ENCODE measurements around the gene MRPL54.

MRPL54 gene

DNA sequence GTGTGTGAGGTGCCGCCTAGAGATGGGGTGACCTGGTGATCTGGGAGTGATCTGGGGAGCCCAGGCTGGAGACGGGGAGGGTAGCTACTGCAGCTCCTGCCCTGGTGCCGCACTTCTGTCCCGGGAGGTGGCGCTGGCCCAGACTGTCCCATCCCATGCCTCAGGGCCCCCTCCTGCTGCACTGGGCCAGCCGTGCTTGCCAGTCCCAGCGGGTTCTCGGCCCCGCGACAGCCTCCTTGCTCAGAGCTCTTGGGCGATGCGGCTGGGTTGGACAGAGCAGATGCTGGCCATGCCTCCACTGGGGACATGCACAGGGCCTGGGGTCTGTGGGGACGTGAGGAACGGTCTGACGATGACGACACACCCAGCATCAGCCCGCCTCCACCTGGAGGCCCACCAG lies 7.0 kb downstream of the MRPL54 start:
- no peak overlapping the region for H3K9ac ChIP-seq (ENCODE audit: low read depth, low read length)
- H3K4me1 ChIP-seq (ENCODE audit: insufficient read depth, low read length): no peaks in the 10 kb centered on the region
- H3K36me3 ChIP-seq (ENCODE audit: insufficient read depth, low read length): no peaks in the 10 kb centered on the region
- H3K9me3 ChIP-seq (ENCODE audit: control insufficient read depth, insufficient read depth, low read length): no peaks in the 10 kb centered on the region

GRCh38 chr19:3770136-3770999 lies 7.9 kb downstream of the MRPL54 start:
- Histone ChIP-seq H3K36me3 (ENCODE audit: insufficient read depth, low read length) (no peaks in the 10 kb centered on the region), H3K4me1 (ENCODE audit: insufficient read depth, low read length) (no peaks in the 10 kb centered on the region), H3K9me3 (ENCODE audit: control insufficient read depth, insufficient read depth, low read length) (no peaks in the 10 kb centered on the region), H3K9ac (ENCODE audit: low read depth, low read length) (no peak overlapping the region)

GRCh38 chr19:3771000-3771905 lies 8.8 kb downstream of the MRPL54 start:
- Histone ChIP-seq H3K36me3 (ENCODE audit: insufficient read depth, low read length) (no peaks in the 10 kb centered on the region), H3K4me1 (ENCODE audit: insufficient read depth, low read length) (no peaks in the 10 kb centered on the region), H3K9me3 (ENCODE audit: control insufficient read depth, insufficient read depth, low read length) (no peaks in the 10 kb centered on the region), H3K9ac (ENCODE audit: low read depth, low read length) (no peak overlapping the region)

- no peak within 1 kb of the TSS for H3K9ac ChIP-seq (ENCODE audit: low read depth, low read length)
- no peaks in the 10 kb centered on the region for H3K4me1 ChIP-seq (ENCODE audit: insufficient read depth, low read length)
- no peaks in the 10 kb centered on the region for H3K36me3 ChIP-seq (ENCODE audit: insufficient read depth, low read length)
- H3K9me3 ChIP-seq (ENCODE audit: control insufficient read depth, insufficient read depth, low read length): no peaks in the 10 kb centered on the region
Measured at GRCh38 chr19:3771906-3772455, 9.5 kb downstream of the MRPL54 start, which contains the start of gene RAX2. TSS of gene RAX2 (minus strand) at chr19:3772228. CDS start at chr19:3771742, 486 bp downstream.

GRCh38 chr19:3773814-3774515 lies 11.5 kb downstream of the MRPL54 start:
- H3K36me3 ChIP-seq (ENCODE audit: insufficient read depth, low read length): no peaks in the 10 kb centered on the region
- no peaks in the 10 kb centered on the region for H3K9me3 ChIP-seq (ENCODE audit: control insufficient read depth, insufficient read depth, low read length)
- no peaks in the 10 kb centered on the region for H3K4me1 ChIP-seq (ENCODE audit: insufficient read depth, low read length)
- no peak overlapping the region for H3K9ac ChIP-seq (ENCODE audit: low read depth, low read length)

DNA sequence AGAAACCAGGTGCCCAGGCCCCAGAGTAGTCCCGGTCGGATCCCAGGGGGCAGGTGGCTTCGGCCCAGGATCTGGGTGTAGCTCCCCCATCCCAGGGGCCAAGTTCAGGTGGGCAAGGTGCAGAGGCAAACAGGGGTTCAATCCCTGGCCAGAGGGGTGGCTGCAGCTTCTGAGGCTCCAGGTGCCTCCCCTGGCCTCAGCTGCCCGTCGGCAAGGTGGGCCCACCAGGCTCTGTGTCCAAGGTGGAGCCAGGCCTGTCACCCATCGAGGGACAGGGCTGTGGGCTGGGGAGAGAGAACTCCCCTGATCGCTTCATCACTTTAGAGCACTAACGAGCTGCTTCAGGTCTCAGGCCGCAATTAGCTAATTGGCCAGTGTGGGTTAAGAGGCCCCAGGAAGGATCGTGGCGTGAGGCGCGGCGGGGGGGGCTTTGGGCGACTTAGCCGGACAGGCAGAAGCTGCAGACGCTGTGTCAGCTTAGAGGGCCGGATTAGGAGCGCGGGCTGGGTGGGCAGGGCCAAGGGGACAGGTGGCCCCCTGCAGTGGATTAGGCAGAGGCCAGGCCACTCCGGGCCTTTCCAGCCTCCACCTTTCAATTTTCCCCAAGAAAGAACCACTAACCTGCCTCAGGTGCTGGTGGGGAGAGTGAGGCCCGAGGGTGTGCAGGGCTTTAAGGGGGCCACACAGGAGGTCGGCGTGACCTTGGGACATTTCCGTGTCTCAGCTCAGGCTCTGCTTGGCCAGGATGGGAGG lies 12.3 kb downstream of the MRPL54 start:
- Histone ChIP-seq H3K4me1 (ENCODE audit: insufficient read depth, low read length) (no peaks in the 10 kb centered on the region), H3K9ac (ENCODE audit: low read depth, low read length) (no peak overlapping the region), H3K9me3 (ENCODE audit: control insufficient read depth, insufficient read depth, low read length) (no peaks in the 10 kb centered on the region), H3K36me3 (ENCODE audit: insufficient read depth, low read length) (no peaks in the 10 kb centered on the region)

GRCh38 chr19:3775374-3775711 lies 12.9 kb downstream of the MRPL54 start:
- no peaks in the 10 kb centered on the region for H3K9me3 ChIP-seq (ENCODE audit: control insufficient read depth, insufficient read depth, low read length)
- no peak overlapping the region for H3K9ac ChIP-seq (ENCODE audit: low read depth, low read length)
- no peaks in the 10 kb centered on the region for H3K36me3 ChIP-seq (ENCODE audit: insufficient read depth, low read length)
- no peaks in the 10 kb centered on the region for H3K4me1 ChIP-seq (ENCODE audit: insufficient read depth, low read length)

DNA sequence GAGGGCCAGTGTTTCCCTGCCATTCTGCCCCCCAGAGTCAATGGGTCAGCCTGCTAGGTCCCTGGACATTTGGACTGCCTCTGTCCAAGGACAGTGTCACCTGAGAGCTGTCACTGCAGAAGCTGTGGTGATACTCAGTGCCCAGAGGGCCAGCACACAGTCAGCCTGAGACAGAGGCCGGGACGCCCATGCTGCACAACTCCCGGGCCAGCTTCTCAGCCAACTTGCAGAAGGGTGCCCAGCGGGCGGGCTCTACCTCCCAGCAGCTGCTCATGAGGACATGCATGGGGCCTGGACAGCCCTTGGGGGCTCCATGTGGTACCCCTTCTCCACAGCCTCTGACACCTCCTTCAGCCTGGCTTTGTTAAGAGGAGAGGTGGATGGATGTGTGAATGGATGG lies 13.3 kb downstream of the MRPL54 start:
- Histone ChIP-seq H3K9ac (ENCODE audit: low read depth, low read length) (no peak overlapping the region), H3K9me3 (ENCODE audit: control insufficient read depth, insufficient read depth, low read length) (peaks cover 1% of the 10 kb centered on the region; the same call in 1 of the 2 replicates), H3K4me1 (ENCODE audit: insufficient read depth, low read length) (no peaks in the 10 kb centered on the region), H3K36me3 (ENCODE audit: insufficient read depth, low read length) (no peaks in the 10 kb centered on the region)

- Histone ChIP-seq H3K9ac (ENCODE audit: low read depth, low read length) (no peak overlapping the region), H3K4me1 (ENCODE audit: insufficient read depth, low read length) (no peaks in the 10 kb centered on the region), H3K36me3 (ENCODE audit: insufficient read depth, low read length) (no peaks in the 10 kb centered on the region; the same call in 1 of the 2 replicates), H3K9me3 (ENCODE audit: control insufficient read depth, insufficient read depth, low read length) (peaks cover 7% of the 10 kb centered on the region; the same call in 1 of the 2 replicates)
Measured at GRCh38 chr19:3776479-3777040, 14.1 kb downstream of the MRPL54 start.

- peaks cover 4% of the 10 kb centered on the region; the same call in 1 of the 2 replicates for H3K36me3 ChIP-seq (ENCODE audit: insufficient read depth, low read length)
- no peak overlapping the region for H3K9ac ChIP-seq (ENCODE audit: low read depth, low read length)
- H3K4me1 ChIP-seq (ENCODE audit: insufficient read depth, low read length): no peaks in the 10 kb centered on the region
- peaks cover 15% of the 10 kb centered on the region for H3K9me3 ChIP-seq (ENCODE audit: control insufficient read depth, insufficient read depth, low read length)
Measured at GRCh38 chr19:3778104-3778867, 15.8 kb downstream of the MRPL54 start.

GRCh38 chr19:3778899-3779723 lies 16.6 kb downstream of the MRPL54 start:
- H3K9me3 ChIP-seq (ENCODE audit: control insufficient read depth, insufficient read depth, low read length): peaks cover 15% of the 10 kb centered on the region
- H3K36me3 ChIP-seq (ENCODE audit: insufficient read depth, low read length): peaks cover 4% of the 10 kb centered on the region; the same call in 1 of the 2 replicates
- no peaks in the 10 kb centered on the region for H3K4me1 ChIP-seq (ENCODE audit: insufficient read depth, low read length)
- H3K9ac ChIP-seq (ENCODE audit: low read depth, low read length): no peak overlapping the region

DNA sequence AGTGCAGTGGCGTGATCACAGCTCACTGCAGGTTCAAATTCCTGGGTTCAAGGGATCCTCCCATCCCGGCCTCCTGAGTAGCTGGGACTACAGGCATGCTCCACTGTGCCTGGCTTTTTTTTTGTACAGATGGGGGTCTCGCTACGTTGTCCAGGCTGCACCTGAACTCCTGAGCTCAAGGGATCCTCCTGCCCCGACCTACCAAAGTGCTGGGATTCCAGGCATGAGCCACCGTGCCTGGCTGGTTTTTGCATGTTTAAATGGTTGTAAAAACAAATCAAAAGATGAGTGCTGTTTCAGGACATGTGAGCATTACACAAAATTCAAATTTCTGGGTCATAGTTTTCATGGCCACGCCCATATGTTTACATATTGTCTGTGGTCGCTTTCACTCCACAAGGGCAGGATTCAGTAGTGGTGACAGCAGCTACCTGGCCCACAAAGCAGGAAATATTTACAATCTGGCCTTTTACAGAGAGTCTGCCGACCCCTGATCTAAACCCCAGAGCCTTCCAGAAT lies 18.4 kb downstream of the MRPL54 start:
- no peaks in the 10 kb centered on the region for H3K4me1 ChIP-seq (ENCODE audit: insufficient read depth, low read length)
- no peak overlapping the region for H3K9ac ChIP-seq (ENCODE audit: low read depth, low read length)
- peaks cover 15% of the 10 kb centered on the region for H3K9me3 ChIP-seq (ENCODE audit: control insufficient read depth, insufficient read depth, low read length)
- H3K36me3 ChIP-seq (ENCODE audit: insufficient read depth, low read length): peaks cover 4% of the 10 kb centered on the region; the same call in 1 of the 2 replicates

All from ES-I3 (cell line).